Vagina (tissue), 2 donors: ENCODE data around the gene ZNF157.

Experiments used
- POLR2A ChIP-seq, 2 donors: fragments of 450-650 bp; IDR thresholded peaks; one replicate each; pipeline ENCODE4 v1.6.1; 2017; ENCODE audit warnings: antibody characterized with exemption in 2 of 2, mild to moderate bottlenecking in 2 of 2, moderate library complexity in 2 of 2
- TF ChIP-seq, protein P1 (sequence below), 3 experiments: fragments of 450-650 bp in 2 of 3; fragments of 200-600 bp in 1 of 3; sonication (generic) in 1 of 3; IDR thresholded peaks; one replicate each; pipeline ENCODE4 v1.5.1; 2017 to 2019; ENCODE audit warnings: antibody characterized with exemption in 3 of 3, mild to moderate bottlenecking in 2 of 3, moderate library complexity in 2 of 3

GRCh38 chrX:47422444-47422843 lies 52.1 kb downstream of the ZNF157 start:
- TF ChIP-seq, protein P1, sequence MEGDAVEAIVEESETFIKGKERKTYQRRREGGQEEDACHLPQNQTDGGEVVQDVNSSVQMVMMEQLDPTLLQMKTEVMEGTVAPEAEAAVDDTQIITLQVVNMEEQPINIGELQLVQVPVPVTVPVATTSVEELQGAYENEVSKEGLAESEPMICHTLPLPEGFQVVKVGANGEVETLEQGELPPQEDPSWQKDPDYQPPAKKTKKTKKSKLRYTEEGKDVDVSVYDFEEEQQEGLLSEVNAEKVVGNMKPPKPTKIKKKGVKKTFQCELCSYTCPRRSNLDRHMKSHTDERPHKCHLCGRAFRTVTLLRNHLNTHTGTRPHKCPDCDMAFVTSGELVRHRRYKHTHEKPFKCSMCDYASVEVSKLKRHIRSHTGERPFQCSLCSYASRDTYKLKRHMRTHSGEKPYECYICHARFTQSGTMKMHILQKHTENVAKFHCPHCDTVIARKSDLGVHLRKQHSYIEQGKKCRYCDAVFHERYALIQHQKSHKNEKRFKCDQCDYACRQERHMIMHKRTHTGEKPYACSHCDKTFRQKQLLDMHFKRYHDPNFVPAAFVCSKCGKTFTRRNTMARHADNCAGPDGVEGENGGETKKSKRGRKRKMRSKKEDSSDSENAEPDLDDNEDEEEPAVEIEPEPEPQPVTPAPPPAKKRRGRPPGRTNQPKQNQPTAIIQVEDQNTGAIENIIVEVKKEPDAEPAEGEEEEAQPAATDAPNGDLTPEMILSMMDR (IDR thresholded peaks at IDR 0.05): no peak
- TF ChIP-seq POLR2A (IDR thresholded peaks at IDR 0.05): no peak
